Muscle of back (tissue), 13 donors: ENCODE data around the gene DTNB. TPM values are rescaled to one million over a fixed set of nuclear protein-coding genes. Genes with fewer than 3 reads are reported as not detected.
A peak's percentile ranks its signal among the peaks of the same experiment; 100 is the strongest.
"Not testable (repeated sequence)": the region's sequence is repeated elsewhere in the genome, so short reads cannot be mapped to it uniquely, and the experiment has no call there.

Experiments used
- DNase-seq, 3 donors: peaks; one replicate each; pipeline versions ENCODE4 v3.0.0 to v3.0.0-alpha.2; 2013
- long read RNA-seq, 9 donors: transcript quantifications; one replicate each; lab custom pipeline, GENCODE V29; 2026
- polyA plus RNA-seq, 10 donors: library from polyadenylated mRNA; unstranded; fragments of 120-200 nt; gene quantifications; one replicate each; pipeline ENCODE4 v1.2.1, GENCODE V29; 2013; ENCODE audit not compliant: insufficient read length in 10 of 10

DTNB gene
- 1 to 10 TPM; 3.5 to 9.1 (median 5.5) TPM for polyA plus RNA-seq
- long read RNA-seq, donor 1 = 0 reads
- long read RNA-seq, donor 2 = 0 reads
- long read RNA-seq, donor 3 = 0 reads
- long read RNA-seq, donor 4 = 0 reads
- long read RNA-seq, donor 5 = 0 reads
- long read RNA-seq, donor 6 = 0 reads
- long read RNA-seq, donor 7, partial matches to known transcripts = 0 of 1 reads
- long read RNA-seq, donor 7, other reads (novel, unspliced or antisense) = 0 of 1 reads
- long read RNA-seq, donor 8 = 0 reads
- long read RNA-seq, donor 9 = 0 reads

DNA sequence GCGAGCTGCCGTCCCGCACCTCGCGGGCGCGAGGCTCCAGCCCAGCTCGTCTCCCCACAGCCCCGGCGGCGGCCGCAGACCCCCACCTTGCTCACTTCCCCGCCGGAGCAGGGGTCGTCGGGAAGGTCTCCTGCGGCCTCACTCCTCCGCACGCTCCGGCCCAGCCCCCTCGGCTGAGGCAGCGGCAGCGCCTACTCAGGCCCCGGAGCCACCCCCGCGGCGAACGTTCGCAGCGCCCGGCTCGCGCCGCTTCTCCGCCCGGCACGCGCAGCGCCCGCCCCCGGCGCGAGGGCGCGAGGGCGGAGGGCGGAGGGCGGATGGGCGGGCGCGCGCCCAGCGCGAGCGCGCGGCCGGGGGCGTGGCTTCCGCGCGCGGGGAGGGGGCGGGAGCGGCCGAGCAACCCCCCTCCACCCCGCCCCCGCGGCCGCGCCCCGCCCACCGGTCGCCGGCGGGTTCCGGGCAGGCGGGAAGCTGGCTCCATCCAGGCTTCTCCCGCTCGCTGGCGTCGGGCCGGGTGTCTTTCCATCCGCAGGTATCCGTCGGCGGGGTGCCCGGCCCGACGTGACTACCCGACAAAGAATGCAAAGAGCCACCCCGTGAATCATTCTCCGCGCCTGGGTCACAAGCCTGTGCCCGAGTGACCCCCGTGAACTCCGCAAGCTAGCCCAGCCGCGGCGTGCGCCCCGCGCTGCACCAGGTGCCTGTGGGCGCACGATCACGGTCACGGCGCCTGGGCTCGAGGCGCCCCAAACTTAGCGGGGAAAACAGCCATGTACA lies at the start of gene DTNB:
Gene DTNB (minus strand): TSS at position 278 of the 777 bp plus-strand sequence. CDS start 20,917 bp downstream, outside the sequence.
- DNase-seq = peak; percentile 78 to 93 (median 83)

DNA sequence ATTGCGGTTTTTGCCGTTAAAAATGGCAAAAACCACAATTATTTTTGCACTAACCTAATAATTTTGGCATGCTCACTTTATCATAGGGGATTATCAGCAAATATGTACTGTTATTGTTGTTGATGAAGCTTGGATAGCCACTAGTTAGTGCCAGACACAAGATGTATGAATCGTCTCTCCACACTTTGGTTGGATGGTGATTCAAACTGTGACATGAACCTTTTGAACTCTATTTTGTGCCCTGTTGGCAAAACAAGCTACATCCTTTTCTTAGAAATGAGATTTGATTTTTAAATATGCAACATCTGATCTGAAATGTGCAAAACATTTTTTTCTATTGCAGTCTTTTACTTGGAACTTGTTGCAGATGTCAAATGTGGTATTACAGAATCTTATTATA lies 48.8 kb upstream of the DTNB start:
- DNase-seq = no peak

DNA sequence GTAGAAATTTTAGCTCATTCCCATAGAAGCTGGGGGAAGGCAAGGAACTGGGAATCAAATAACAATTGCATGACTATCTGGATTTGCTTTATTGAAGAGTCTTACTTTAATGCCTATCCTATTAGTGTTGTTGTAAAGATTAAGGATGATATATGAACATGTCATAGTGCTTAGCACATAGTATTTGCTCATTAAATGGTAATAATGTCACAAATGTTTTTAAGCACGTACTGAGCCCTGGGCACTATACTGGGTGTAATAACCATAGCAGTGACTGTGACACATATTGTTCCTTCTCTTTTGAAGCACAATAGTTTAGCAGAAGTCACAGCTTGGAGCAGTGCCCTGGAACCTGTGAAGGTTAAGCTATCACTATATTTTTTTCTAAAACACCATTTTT lies 47.2 kb upstream of the DTNB start:
- DNase-seq = no peak

DNA sequence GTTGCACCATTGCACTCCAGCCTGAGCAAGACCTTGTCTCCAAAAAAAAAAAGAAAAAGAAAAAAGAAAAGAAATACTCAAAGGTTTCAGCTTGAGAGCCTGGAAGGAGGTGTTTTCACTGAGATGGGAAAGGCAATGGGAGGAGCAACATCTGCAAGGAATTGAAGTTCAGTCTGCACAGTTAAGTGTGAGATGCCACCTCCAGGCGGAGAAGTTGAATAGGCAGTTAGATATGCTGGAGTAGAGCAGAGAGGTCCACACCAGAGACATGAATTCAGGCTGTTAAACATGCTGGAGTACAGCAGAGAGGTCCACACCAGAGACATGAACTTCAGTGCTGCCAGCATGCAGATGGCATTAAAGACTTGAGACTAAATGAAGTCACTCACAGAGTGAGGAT lies 41.4 kb upstream of the DTNB start:
- no peak for DNase-seq

DNA sequence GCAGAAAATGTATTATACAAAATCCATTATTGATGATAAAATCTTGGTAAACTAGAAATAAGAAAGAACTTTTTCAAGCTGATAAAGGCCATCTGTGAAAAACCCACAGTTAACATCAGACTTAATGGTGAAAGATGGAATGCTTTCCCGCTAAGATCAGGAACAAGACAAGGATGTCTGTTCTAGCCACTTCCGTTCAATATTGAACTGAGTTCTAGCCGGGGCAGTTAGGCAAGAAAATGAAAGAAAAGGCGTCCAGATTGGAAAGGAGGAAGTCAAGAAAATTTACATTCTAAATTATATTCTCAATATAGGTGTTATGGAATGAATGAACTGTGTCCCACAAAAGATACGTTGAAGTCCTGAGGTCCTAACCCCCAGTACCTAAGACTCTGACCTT lies 39.1 kb upstream of the DTNB start:
- no peak for DNase-seq

DNA sequence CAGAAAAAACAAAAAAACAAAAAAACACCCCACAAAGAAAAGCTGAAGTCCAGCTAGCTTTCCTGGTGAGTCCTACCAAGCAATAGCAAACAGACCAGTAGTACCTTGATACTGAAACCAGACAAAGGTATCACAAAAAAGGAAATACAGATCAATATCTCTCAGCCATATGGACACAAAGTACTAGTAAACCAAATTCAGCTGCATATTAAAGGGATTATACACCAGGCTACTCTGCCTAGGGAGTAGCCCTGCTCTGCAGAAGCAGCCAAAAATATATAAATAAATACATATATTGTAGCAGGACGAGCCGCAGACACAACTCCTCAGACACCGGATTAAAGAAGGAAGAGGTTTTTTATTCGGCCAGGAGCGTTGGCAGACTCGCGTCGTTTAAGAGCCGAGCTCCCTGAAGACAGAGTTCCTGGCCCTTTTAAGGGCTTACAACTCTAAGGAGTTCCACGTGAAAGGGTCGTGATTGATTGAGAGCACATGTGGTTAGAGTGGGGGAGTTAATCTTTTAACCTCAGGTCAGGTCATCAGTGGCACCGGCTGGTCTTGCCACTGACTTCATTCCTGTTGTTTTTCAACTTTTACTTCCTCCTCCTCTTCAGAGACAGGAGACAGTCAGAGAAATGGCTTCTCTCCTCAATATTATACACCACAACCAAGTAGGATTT lies 38.4 kb upstream of the DTNB start:
- peak in 1 of 3 donors; percentile 18 for DNase-seq

DNA sequence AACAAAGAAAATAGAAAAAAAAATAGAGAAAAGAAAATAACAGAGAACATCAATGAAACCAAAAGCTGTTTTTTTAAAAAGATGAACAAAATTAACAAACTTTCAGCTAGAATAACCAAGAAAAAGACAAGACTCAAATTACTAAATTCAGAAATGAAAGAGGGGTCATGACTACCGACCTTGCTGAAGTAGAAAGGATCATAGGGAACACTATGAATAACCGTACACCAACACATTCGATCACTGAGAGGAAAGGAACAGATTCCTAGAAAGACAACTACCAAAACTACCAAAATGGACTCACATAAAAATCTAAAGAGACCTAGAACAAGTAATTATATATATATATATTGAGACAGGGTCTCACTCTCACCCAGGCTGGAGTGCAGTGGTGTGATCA lies 37.4 kb upstream of the DTNB start:
- no peak for DNase-seq

DNA sequence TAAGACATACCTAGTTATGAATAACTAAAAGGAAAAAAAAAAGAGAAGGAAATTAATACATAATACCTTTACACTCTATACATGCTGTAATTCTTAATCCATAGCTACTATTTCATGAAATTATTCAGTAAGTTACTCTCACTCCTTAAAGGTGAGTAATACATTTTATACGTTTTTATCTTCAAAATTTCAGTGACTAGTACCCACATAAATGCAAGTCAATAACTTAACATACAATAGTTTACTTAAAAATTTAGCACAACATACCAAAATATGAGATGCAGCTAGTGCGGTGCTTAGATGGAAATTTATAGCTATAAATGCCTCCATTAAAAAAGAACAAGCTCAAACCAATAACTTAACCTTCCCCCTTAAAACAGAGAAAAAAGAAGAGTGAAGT lies 36.0 kb upstream of the DTNB start:
- DNase-seq = no peak

DNA sequence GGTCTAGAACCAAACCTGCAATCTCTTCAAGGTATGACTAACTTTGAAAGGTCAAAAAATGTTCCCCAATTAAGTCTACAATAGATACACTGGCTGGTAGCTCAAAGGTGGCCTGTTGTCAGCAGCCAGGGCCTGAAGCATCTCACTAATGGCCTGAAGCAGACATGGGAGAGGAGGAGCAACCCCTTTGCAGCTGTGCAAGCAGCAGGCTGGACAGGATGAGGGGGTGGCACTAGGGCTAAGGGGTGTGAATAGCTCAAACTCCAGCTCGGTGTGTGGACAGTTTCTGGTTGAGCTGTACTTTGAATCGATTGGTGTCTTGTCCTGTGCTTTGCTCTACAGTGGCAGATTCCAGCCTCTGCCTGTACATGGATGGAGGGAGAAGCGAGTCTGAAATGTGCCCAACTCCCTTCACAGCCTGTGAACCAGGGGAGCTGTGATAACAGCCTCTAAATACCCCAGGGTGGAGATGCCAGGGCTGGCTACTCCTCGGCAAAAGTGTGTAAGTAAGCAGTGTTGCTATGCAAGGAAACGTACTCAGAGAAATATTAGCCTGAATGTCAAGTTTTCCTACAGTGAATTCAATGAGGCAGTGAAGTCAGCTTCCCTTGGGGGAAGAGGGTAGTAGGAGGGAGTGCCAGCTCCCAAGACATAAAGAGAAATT lies 34.7 kb upstream of the DTNB start:
- DNase-seq = no peak

DNA sequence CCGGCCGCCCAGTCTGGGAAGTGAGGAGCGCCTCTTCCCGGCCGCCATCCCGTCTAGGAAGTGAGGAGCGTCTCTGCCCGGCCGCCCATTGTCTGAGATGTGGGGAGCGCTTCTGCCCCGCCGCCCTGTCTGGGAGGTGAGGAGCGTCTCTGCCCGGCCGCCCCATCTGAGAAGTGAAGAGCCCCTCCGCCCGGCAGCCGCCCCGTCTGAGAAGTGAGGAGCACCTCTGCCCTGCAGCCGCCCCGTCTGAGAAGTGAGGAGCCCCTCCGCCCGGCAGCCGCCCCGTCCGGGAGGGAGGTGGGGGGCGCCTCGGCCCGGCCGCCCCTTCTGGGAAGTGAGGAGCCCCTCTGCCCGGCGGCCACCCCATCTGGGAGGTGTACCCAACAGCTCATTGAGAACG lies 32.2 kb upstream of the DTNB start:
- DNase-seq = not testable (repeated sequence)

DNA sequence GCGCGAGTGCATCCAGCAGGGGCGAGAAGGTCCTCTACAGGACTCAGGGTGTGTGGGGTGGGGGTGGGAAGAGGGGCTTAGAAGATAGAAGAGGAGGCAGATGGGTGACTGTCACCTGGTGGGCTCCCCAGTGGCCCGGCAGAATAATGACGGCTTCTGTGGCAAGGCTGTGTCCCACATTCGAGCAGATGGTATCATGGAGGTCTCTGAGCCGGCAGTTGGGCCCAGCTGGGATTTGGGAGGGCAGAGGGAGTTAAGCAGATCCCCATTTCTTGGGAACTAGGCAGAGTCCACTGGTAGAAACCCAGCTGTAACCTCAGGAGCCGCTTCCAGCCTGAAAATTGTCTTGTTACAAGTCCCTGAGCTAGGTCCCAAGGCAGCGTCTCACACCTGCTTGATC lies 28.4 kb upstream of the DTNB start:
- DNase-seq = no peak

DNA sequence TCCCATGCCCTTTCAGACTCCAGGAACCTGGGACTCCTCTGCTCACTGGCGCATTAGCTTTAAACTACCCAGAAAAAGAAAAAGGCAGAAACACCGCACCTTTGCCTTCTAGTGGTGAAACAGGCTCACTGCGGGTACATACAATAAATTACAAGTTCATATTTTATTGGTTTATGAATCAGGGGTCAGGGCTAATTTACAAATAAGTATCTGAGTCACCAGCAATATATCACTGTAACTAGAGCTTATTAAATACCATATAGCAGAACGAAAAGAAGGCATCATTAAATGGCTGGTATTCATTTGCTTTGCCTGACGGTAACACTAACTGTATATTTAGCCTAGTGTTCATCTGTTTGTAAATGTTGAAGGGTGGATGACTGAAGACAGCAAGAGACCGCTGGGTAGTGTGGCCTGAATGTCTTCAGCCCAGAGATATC lies 26.9 kb upstream of the DTNB start:
- DNase-seq = peak in 2 of 3 donors; percentile 4 to 29

DNA sequence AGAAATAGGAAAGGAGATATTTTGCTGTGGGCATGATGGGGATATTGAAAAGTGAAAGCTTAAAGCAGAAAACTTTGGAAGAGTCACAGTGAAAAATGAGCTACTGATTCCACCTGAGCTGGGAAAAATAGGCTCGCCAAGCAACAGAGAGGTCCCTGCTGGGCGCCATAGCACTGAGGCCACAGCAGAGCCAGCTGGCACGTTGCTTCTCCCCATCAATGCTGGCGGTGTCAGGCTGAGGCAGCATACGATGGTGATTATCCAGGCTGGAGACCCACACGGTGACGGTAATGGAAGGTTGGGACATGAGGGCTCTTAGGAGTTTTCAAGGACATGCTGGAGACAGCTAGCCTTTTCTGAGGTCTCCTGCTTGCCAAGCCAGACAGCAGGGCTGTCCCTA lies 25.8 kb upstream of the DTNB start:
- DNase-seq = no peak

DNA sequence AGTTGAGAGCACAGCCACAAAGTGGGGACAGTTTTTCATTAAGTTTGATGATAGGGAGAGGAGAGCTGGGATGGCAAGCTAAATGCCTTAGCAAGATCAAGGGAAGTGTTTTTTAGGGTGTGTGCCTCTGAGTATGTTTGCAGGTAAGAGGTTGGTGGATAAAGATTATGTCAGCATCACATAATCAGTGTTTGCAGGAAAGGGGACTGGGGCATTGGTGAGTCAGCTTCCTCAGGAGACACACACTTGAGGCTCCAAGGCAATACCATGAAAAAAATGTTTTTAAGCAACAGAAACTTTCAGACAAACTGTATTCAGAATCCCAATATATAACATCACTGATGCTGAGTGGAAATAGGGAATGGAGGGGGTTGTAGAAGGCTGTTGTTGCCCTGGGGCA lies 25.4 kb upstream of the DTNB start:
- DNase-seq = no peak

DNA sequence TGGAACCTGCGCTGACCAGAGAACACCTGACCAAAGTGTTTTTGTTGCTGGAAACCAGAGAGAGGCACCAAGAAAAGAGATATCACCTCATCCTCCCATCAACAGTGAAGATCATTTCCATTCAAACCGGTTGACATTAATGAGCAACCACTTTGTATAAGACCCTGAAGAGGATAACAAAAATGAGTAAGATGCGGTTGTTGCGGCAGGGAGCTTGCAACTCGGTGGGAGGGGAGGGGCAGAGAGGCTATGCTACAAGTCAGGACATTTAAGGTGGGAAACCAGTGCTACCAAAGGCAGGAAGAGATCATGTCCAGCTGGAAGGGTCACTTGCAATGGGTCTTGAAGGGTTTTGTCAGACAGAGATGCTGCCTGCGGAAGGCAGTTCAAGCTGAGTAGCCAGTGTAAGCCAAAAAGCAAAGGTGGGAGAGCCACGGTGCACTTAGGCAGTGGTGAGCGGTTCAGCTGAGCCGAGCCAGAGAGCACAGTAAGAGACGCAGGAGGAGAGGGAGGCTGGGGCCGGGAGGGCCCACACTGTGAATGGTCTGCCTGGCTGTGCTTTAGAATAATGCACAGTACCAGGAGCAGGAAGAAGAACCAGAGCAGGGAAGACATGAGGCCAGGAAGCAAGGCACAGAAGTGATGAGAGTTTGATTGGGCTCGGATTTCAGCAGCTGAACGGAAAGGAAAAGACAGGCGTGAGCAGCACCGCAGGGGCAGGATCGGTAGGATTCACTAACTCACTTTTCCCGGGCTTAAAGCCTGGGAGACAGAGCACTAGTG lies 24.4 kb upstream of the DTNB start:
- peak in 2 of 3 donors; percentile 29 to 55 for DNase-seq

DNA sequence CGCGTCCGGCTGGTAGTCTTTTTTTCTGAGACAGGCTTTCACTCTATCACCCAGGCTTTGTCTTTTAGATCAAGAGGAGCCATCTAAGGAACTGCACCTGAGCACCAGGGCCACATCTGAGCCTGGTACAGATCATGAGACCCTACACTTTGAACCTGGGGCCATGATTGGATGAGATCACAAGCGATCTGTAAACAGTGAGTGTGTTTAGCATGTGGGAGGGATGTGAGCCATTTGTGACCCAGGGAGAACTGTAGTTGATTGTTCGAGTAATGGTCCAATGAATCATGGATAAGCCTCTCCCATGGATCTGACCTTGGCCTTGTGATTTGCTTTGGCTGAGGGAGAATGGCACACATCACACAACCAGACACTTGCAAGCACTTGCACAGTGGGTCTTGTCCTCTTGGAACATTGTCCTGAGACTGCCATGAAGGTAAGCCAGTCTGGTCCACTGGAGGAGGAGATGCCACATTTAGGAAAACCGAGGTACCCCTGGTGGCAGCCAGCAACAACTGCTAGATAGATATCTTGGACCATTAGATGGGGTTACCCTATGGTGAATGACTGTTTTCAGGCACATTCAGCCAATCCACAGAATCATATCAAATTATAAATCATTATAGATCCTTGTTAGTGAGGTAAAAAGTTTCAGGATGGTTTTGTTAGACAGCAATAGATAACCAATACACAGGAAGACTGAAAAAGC lies 19.5 kb upstream of the DTNB start:
- DNase-seq = no peak

DNA sequence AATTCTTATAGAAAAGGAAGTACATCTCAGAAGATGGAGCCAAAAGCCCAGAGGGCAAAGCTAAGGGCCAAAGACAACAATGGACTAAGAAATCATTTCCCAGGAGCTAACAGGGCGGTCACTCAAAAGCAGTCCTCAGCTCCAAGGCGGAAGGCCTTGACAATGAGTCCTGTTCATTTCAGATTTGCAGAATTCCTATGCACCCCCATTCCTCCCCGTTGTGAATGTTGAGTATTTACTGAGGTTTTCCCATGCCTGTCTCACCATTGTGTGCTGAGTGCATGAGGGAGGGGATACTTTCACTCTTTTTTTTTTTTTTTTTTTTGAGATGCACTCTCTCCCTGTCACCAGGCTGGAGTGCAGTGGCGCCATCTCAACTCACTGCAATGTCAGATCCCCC lies 18.8 kb upstream of the DTNB start:
- no peak for DNase-seq

DNA sequence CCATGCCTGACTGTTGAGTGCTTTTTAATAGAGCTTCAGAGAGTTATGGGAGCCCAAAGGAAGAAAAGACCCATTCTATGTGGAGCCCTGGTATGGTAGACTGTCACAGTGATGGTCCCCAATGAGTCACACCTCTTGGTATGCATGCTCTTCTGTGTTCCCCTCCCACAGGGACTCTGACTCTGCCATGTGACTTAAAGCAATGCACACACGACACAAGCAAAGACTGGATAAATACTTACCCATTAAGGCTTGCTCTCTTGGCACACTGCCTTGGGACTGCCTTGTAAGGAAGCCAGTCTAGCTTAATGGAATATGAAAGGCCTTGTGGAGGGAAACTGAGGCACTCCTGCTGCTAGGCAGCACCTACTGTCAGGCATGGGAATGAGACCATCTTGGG lies 16.7 kb upstream of the DTNB start:
- no peak for DNase-seq

DNA sequence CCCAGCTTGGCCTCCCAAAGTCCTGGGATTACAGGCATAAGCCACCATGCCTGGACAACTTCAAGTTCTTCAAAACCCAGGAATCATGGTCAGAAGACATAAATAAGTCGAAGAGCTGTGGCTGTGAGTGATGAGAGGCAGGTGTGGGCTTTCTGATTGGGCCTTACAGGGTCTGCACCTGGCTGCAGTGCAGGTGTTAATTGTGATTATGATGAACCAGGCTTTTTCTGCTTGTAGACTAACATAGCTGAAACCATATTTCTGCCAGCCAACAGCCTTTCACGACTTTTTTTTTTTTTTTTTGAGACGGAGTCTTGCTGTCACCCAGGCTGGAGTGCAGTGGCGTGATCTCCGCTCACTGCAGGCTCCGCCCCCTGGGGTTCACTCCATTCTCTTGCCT lies 14.9 kb upstream of the DTNB start:
- DNase-seq = no peak

DNA sequence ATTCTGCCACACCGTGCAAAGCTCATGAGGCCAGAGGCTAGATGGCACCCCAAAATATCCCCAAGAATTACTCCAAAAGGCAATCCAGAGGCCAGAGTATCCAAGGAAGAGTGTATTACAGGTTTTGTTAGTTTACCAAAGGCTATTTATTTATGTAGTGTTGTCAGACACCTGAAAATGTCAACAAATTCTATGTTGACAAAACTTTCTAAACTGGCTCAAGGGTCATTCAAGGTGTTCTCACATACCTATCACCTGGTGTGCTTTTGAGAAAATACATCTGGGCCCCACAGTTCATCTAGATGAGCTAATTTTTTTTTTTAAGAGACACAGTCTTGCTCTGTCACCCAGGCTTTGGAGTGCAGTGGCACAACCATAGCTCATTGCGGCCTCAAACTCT lies 12.4 kb upstream of the DTNB start:
- DNase-seq = no peak
